ENCODE results near the gene NCKAP5. TPM values are rescaled to one million over a fixed set of nuclear protein-coding genes. Genes with fewer than 3 reads are reported as not detected.

The NCKAP5 gene
- total RNA-seq, 2 donors from 2014 or later = 0.78 to 2.6 TPM

DNA sequence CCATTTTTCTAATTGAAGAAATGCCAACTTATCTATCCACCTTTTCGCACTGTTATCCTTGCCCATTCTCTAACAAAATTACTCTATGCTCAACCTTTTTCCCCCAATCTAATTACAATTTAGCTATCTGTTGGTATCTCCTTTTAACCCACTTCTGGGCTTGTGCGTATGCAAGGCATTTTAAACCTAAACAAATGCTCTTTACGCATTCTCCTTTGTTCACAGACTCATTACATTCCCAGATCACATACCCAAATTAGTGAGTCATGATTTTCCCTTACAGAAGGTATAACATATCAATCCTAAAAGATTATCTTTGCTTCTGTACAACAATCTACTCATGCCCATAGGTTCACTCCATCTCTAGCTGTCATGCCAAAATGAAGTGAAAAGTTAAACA is 826.5 kb downstream of the NCKAP5 start:
- DNase-seq (no peak), ATAC-seq (no peak)
- no peaks in the 10 kb centered on the region for H3K36me3 ChIP-seq (replicated peaks in 1 of 2; ENCODE audit: insufficient read depth in 1 of 2, low read depth in 2 of 2)
- H3K27ac ChIP-seq = no peak overlapping the region
- H3K27me3 ChIP-seq = no peaks in the 10 kb centered on the region
- intact Hi-C loops (cut with DNase I) = no loop called here
- 92 to 93% methylated on average over 3 of the region's 3 CpGs for WGBS, 2 donors
- no peaks in the 10 kb centered on the region for H3K4me1 ChIP-seq
- TF ChIP-seq, protein P1, sequence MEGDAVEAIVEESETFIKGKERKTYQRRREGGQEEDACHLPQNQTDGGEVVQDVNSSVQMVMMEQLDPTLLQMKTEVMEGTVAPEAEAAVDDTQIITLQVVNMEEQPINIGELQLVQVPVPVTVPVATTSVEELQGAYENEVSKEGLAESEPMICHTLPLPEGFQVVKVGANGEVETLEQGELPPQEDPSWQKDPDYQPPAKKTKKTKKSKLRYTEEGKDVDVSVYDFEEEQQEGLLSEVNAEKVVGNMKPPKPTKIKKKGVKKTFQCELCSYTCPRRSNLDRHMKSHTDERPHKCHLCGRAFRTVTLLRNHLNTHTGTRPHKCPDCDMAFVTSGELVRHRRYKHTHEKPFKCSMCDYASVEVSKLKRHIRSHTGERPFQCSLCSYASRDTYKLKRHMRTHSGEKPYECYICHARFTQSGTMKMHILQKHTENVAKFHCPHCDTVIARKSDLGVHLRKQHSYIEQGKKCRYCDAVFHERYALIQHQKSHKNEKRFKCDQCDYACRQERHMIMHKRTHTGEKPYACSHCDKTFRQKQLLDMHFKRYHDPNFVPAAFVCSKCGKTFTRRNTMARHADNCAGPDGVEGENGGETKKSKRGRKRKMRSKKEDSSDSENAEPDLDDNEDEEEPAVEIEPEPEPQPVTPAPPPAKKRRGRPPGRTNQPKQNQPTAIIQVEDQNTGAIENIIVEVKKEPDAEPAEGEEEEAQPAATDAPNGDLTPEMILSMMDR (IDR thresholded peaks at IDR 0.05) = no peak
- no peak for TF ChIP-seq POLR2A (IDR thresholded peaks at IDR 0.05)
- no peaks in the 10 kb centered on the region for H3K9me3 ChIP-seq
- no peak overlapping the region for H3K4me3 ChIP-seq

DNA sequence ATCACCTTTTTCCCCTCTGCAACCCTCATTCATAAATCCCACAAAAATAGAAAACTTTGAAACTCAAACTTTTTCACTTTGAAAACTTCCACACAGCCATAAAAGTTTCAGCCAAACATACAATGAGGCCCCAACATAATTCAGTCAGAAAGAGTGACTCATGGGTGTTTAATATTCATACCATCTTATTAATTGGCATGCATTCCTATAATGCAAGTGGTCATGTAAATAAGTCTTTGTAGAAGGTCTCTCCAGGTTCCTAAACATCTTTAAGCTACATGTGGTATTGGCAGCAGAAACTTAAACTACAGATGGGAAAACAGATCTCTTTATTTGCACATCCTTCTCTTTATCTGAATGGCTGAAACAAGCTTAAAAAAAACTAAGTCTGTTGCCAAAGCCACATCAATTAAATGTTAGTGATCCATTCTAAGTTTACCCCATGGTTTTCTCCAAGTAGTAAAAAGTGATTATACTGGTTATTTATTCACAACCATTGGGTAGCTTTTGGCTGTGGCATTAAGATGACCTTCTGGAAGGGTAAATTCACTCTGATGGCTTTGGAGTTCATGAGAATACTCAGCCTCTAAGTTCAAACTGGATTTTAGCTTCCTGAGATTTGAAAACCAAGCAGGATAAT is 828.1 kb downstream of the NCKAP5 start:
- ATAC-seq (no peak), DNase-seq (no peak)
- H3K27ac ChIP-seq = no peak overlapping the region
- H3K36me3 ChIP-seq (replicated peaks in 1 of 2; ENCODE audit: insufficient read depth in 1 of 2, low read depth in 2 of 2) = no peaks in the 10 kb centered on the region
- no peaks in the 10 kb centered on the region for H3K4me1 ChIP-seq
- TF ChIP-seq POLR2A (IDR thresholded peaks at IDR 0.05) = no peak
- TF ChIP-seq, protein P1 (IDR thresholded peaks at IDR 0.05) = no peak
- no peaks in the 10 kb centered on the region for H3K27me3 ChIP-seq
- H3K4me3 ChIP-seq = no peak overlapping the region
- H3K9me3 ChIP-seq = no peaks in the 10 kb centered on the region
- intact Hi-C loops (cut with DNase I) = no loop called here

DNA sequence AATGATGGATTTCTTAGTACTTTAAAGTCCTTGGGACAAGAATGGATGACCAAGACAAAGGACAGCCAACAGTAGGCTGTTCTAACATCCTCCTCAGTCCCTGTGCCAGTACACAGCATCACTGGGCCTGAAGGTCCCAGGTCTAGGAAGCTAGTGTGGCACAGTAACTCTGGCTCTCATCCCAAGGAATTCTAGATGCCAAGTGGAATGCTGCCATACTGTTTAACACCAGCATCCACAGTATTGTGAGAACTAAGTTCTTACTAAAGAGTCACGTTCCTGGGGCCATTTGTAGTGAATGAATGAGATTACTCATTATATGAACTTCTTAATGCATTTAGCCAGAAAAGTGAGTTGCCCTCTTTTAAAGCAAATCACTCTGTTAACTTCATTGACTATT is 830.0 kb downstream of the NCKAP5 start:
- DNase-seq (no peak), ATAC-seq (no peak)
- Histone ChIP-seq H3K4me3 (no peak overlapping the region), H3K4me1 (no peaks in the 10 kb centered on the region), H3K27me3 (no peaks in the 10 kb centered on the region), H3K27ac (no peak overlapping the region), H3K9me3 (no peaks in the 10 kb centered on the region), H3K36me3 (replicated peaks in 1 of 2; ENCODE audit: insufficient read depth in 1 of 2, low read depth in 2 of 2) (no peaks in the 10 kb centered on the region)
- TF ChIP-seq, protein P1 (IDR thresholded peaks at IDR 0.05) = no peak
- TF ChIP-seq POLR2A (IDR thresholded peaks at IDR 0.05) = no peak
- 89 to 100% methylated on average over 1 of the region's 1 CpG for WGBS, 2 donors
- intact Hi-C loops (cut with DNase I) = no loop called here

DNA sequence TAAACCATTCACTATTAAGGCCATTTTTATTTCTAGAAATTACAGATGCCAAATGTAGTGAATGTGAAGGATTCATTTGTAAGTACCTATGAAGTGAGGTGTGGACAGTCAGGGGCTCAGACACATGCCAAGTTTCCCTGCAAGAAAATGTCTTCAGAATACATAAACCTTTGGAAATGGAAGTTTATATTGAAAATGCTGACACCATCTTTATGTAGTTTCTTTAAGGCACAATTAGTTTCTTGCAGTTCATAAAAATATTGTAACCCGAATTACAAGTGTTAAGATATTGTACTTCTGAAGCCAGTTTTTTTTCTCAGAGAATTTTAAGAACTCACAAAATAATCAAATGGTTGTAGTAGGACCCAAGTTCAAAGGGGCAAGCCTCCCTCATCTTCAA is 832.2 kb downstream of the NCKAP5 start:
- Histone ChIP-seq H3K27ac (no peak overlapping the region), H3K4me1 (no peaks in the 10 kb centered on the region), H3K9me3 (no peaks in the 10 kb centered on the region), H3K4me3 (no peak overlapping the region), H3K36me3 (replicated peaks in 1 of 2; ENCODE audit: insufficient read depth in 1 of 2, low read depth in 2 of 2) (no peaks in the 10 kb centered on the region), H3K27me3 (no peaks in the 10 kb centered on the region)
- 72 to 85% methylated on average over 1 of the region's 1 CpG for WGBS, 2 donors
- no peak for ATAC-seq
- TF ChIP-seq, protein P1 (IDR thresholded peaks at IDR 0.05) = no peak
- TF ChIP-seq POLR2A (IDR thresholded peaks at IDR 0.05) = no peak
- intact Hi-C loops (cut with DNase I) = no loop called here
- DNase-seq = no peak

DNA sequence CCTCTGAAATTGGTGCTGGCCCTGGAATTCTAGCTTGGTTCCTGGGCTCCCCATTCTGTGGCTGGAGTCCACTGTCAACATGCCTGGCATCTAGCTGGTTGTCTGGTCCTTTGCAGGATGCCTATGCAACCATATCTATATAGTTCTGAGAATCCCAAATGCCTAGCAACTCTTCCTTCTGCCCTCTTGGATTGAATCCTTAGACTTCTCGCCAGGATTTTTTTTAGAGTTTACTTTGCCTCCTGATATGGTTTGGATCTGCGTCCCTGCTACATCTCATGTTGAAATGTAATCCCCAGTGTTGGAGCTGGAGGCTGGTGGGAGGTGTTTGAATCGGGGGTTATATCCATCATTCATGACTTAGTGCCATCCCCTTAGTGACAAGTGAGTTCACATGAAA is 833.3 kb downstream of the NCKAP5 start:
- H3K9me3 ChIP-seq = no peaks in the 10 kb centered on the region
- no peak overlapping the region for H3K4me3 ChIP-seq
- ATAC-seq = no peak
- 69 to 77% methylated on average over 3 of the region's 3 CpGs for WGBS, 2 donors
- H3K4me1 ChIP-seq = no peaks in the 10 kb centered on the region
- intact Hi-C loops (cut with DNase I) = no loop called here
- TF ChIP-seq, protein P1 (IDR thresholded peaks at IDR 0.05) = no peak
- TF ChIP-seq POLR2A (IDR thresholded peaks at IDR 0.05) = no peak
- no peak overlapping the region for H3K27ac ChIP-seq
- H3K27me3 ChIP-seq = no peaks in the 10 kb centered on the region
- DNase-seq = no peak
- H3K36me3 ChIP-seq (replicated peaks in 1 of 2; ENCODE audit: insufficient read depth in 1 of 2, low read depth in 2 of 2) = no peaks in the 10 kb centered on the region
